LNCAP (cell line): ENCODE results near the gene NECTIN4.

Experiments used
- TF ChIP-seq, protein P1 (sequence below): fragments of 450-650 bp; IDR thresholded peaks from 2 replicates; pipeline ENCODE4 v1.5.1; 2017; ENCODE audit warnings: mild to moderate bottlenecking

NECTIN4 gene

DNA sequence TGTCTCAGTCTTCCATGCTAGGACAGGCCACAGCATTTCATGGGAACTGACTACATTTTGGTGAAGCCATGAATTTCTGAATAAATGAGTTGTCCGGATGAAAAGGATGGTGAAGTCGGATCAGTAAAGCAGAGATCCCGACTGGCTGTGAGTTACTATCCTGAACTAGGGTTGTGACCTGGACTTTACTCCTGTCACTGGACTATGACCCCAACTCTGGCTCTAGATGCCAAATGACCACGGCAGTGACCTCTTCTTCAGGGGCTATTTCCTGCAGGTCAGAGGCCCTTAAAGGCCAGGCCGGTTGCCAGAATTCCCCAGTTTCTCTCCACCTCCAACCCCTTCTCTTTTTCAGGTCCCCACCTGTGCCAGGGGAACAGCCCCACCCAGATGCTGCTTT, 1.7 kb upstream of the NECTIN4 start:
- TF ChIP-seq, protein P1, sequence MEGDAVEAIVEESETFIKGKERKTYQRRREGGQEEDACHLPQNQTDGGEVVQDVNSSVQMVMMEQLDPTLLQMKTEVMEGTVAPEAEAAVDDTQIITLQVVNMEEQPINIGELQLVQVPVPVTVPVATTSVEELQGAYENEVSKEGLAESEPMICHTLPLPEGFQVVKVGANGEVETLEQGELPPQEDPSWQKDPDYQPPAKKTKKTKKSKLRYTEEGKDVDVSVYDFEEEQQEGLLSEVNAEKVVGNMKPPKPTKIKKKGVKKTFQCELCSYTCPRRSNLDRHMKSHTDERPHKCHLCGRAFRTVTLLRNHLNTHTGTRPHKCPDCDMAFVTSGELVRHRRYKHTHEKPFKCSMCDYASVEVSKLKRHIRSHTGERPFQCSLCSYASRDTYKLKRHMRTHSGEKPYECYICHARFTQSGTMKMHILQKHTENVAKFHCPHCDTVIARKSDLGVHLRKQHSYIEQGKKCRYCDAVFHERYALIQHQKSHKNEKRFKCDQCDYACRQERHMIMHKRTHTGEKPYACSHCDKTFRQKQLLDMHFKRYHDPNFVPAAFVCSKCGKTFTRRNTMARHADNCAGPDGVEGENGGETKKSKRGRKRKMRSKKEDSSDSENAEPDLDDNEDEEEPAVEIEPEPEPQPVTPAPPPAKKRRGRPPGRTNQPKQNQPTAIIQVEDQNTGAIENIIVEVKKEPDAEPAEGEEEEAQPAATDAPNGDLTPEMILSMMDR = no peak

- TF ChIP-seq, protein P1 = no peak
Observed at GRCh38 chr1:161090617-161091016, 1.3 kb upstream of the NECTIN4 start.

- TF ChIP-seq, protein P1 = no peak
Observed at GRCh38 chr1:161089938-161090337, 580 bp upstream of the NECTIN4 start.

DNA sequence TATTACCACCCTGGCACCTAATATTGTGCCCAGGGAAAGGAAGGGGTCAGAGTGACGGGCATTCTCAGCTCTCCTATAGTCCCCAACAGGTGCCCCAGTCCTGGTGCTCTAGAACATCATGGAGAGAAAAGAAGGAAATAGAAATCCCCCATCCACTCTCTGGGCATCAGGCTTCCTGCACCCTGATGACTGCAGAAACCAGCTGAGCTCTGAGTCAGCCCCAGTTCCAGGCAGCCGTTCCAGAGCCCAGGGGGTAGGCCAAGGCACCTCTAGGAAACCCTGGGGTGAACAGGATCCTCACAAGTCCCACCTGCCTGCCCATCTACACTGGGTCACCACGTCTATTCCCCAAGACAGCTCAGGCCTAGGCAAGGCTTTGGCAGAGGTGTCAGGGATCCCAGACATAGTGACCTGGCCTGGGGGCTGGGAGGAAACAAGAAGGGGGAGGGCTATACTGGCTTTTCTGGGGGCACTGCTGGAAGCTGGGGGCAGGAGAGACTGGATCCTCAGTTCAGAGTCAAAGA, 709 bp downstream of the NECTIN4 start:
- TF ChIP-seq, protein P1 = no peak

DNA sequence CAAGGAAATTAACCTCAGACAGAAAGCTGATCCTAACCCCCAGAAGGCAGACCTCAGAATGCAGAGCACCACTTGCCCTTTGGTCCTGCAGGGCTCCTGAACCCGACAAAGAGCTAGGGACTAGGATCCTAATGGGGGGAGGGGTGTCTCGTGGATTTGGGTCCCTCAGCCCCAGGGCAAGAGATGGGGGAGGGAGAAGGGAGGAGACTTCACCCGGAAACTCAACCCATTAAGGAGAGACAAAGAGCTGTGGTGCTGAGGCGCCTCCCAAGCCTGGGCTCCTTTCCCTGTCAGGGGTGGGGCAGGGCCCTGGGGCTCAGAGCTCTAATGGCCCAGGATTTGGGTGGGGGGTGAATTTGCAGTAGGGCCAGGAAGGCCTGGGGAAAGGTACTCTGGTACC, 2.9 kb downstream of the NECTIN4 start:
- TF ChIP-seq, protein P1 = no peak

GRCh38 chr1:161085165-161085564, 4.2 kb downstream of the NECTIN4 start:
- TF ChIP-seq, protein P1 = no peak

- TF ChIP-seq, protein P1 = no peak
Observed at GRCh38 chr1:161084597-161084988, 4.8 kb downstream of the NECTIN4 start.
